HEK293 (cell line): ENCODE data around the gene LYZL6.
A peak's percentile ranks its signal among the peaks of the same experiment; 100 is the strongest.

Experiments used
- CTCF ChIA-PET: fragments of 350-600 bp; formaldehyde crosslinking; extraction: SDS; loops from one replicate; lab custom pipeline; 2021; ENCODE audit warnings: antibody characterized with exemption; lab: Yijun Ruan, JAX
- POLR2A ChIA-PET: fragments of 300-600 bp; formaldehyde crosslinking; extraction: SDS; loops from one replicate; lab custom pipeline; 2020; ENCODE audit warnings: antibody characterized with exemption, inconsistent platforms; lab: Yijun Ruan, JAX
- H3K27ac ChIP-seq: fragments of 200-500 bp; sonication (Bioruptor generic); 2 replicates; pipeline ENCODE4 v1.5.1; 2014; ENCODE audit warnings: low read depth, low read length, control low read depth, inconsistent platforms; ENCODE audit errors: extremely low read depth
- H3K36me3 ChIP-seq, 2 experiments: fragments of 200-500 bp in 1 of 2; sonication (Bioruptor generic) in 1 of 2; 1 replicate in 1 of 2; 2 replicates in 1 of 2; pipeline ENCODE4 v1.5.1; 2014 to 2017; ENCODE audit warnings: inconsistent platforms in 2 of 2, low read length in 2 of 2; ENCODE audit not compliant: control insufficient read depth in 2 of 2, insufficient read depth in 1 of 2
- H3K4me1 ChIP-seq: fragments of 200-500 bp; sonication (Bioruptor generic); 2 replicates; pipeline ENCODE4 v1.5.1; 2014; ENCODE audit warnings: mild to moderate bottlenecking, low read length, inconsistent platforms; ENCODE audit not compliant: control insufficient read depth, insufficient read depth
- H3K4me3 ChIP-seq: 2 replicates; pipeline ENCODE4 v1.5.1; 2011; ENCODE audit warnings: low read depth, mild to moderate bottlenecking, control low read depth, low read length, moderate library complexity
- H3K9me3 ChIP-seq: fragments of 200-500 bp; sonication (Bioruptor generic); 2 replicates; pipeline ENCODE4 v1.5.1; 2014; ENCODE audit warnings: low read depth, low read length, inconsistent platforms; ENCODE audit not compliant: control insufficient read depth, insufficient read depth
- GLIS1 ChIP-seq: fragments of 450-650 bp; formaldehyde crosslinking; IDR thresholded peaks from 2 replicates; pipeline ENCODE4 v1.5.1; 2016; ENCODE audit warnings: missing biosample characterization, missing genetic modification characterization
- KLF1 ChIP-seq: fragments of 450-650 bp; formaldehyde crosslinking; IDR thresholded peaks from 2 replicates; pipeline ENCODE4 v1.5.1; 2016; ENCODE audit warnings: missing biosample characterization, missing genetic modification characterization
- KLF10 ChIP-seq: fragments of 450-650 bp; IDR thresholded peaks from 2 replicates; pipeline ENCODE4 v1.5.1; 2018; ENCODE audit warnings: missing biosample characterization, mild to moderate bottlenecking, missing genetic modification characterization
- MYNN ChIP-seq: fragments of 450-650 bp; formaldehyde crosslinking; IDR thresholded peaks from 2 replicates; pipeline ENCODE4 v1.5.1; 2016; ENCODE audit warnings: missing biosample characterization, missing genetic modification characterization, borderline replicate concordance
- OSR2 ChIP-seq: fragments of 450-650 bp; formaldehyde crosslinking; IDR thresholded peaks from 2 replicates; pipeline ENCODE4 v1.5.1; 2016; ENCODE audit warnings: missing biosample characterization, missing genetic modification characterization
- SP7 ChIP-seq: fragments of 450-650 bp; formaldehyde crosslinking; IDR thresholded peaks from 2 replicates; pipeline ENCODE4 v1.5.1; 2016; ENCODE audit warnings: missing biosample characterization, missing genetic modification characterization
- YY2 ChIP-seq: fragments of 450-650 bp; formaldehyde crosslinking; IDR thresholded peaks from 2 replicates; pipeline ENCODE4 v1.5.1; 2016; ENCODE audit warnings: missing biosample characterization, missing genetic modification characterization
- ZBTB8A ChIP-seq: fragments of 450-650 bp; formaldehyde crosslinking; IDR thresholded peaks from 2 replicates; pipeline ENCODE4 v1.5.1; 2016; ENCODE audit warnings: missing biosample characterization, missing genetic modification characterization
- ZNF10 ChIP-seq: fragments of 450-650 bp; formaldehyde crosslinking; IDR thresholded peaks from 2 replicates; pipeline ENCODE4 v1.5.1; 2017; ENCODE audit warnings: missing biosample characterization, missing genetic modification characterization
- ZNF121 ChIP-seq: fragments of 450-650 bp; formaldehyde crosslinking; IDR thresholded peaks from 2 replicates; pipeline ENCODE4 v1.5.1; 2016; ENCODE audit warnings: missing biosample characterization, missing genetic modification characterization
- ZNF169 ChIP-seq: fragments of 450-650 bp; formaldehyde crosslinking; IDR thresholded peaks from 2 replicates; pipeline ENCODE4 v1.5.1; 2016; ENCODE audit warnings: missing biosample characterization, missing genetic modification characterization
- ZNF202 ChIP-seq: fragments of 450-650 bp; formaldehyde crosslinking; IDR thresholded peaks from 2 replicates; pipeline ENCODE4 v1.5.1; 2016; ENCODE audit warnings: missing biosample characterization, missing genetic modification characterization, borderline replicate concordance
- ZNF248 ChIP-seq: fragments of 450-650 bp; formaldehyde crosslinking; IDR thresholded peaks from 2 replicates; pipeline ENCODE4 v1.5.1; 2017; ENCODE audit warnings: missing biosample characterization, missing genetic modification characterization
- ZNF416 ChIP-seq: fragments of 450-650 bp; formaldehyde crosslinking; IDR thresholded peaks from 2 replicates; pipeline ENCODE4 v1.5.1; 2016; ENCODE audit warnings: missing biosample characterization, missing genetic modification characterization
- ZNF473 ChIP-seq: fragments of 450-650 bp; formaldehyde crosslinking; IDR thresholded peaks from 2 replicates; pipeline ENCODE4 v1.5.1; 2017; ENCODE audit warnings: missing biosample characterization, missing genetic modification characterization
- ZNF529 ChIP-seq: fragments of 450-650 bp; formaldehyde crosslinking; IDR thresholded peaks from 2 replicates; pipeline ENCODE4 v1.5.1; 2017; ENCODE audit warnings: missing genetic modification characterization, missing biosample characterization; ENCODE audit not compliant: insufficient replicate concordance
- ZNF544 ChIP-seq: fragments of 450-650 bp; formaldehyde crosslinking; IDR thresholded peaks from 2 replicates; pipeline ENCODE4 v1.5.0; 2017; ENCODE audit warnings: missing biosample characterization, missing genetic modification characterization
- ZNF610 ChIP-seq: fragments of 450-650 bp; formaldehyde crosslinking; IDR thresholded peaks from 2 replicates; pipeline ENCODE4 v1.5.1; 2016; ENCODE audit warnings: missing biosample characterization, missing genetic modification characterization, borderline replicate concordance
- ZNF664 ChIP-seq: fragments of 450-650 bp; formaldehyde crosslinking; IDR thresholded peaks from 2 replicates; pipeline ENCODE4 v1.5.1; 2016; ENCODE audit warnings: missing biosample characterization, missing genetic modification characterization
- ZNF747 ChIP-seq: fragments of 450-650 bp; formaldehyde crosslinking; IDR thresholded peaks from 2 replicates; pipeline ENCODE4 v1.5.1; 2016; ENCODE audit warnings: missing biosample characterization, missing genetic modification characterization
- ZNF76 ChIP-seq: fragments of 450-650 bp; formaldehyde crosslinking; IDR thresholded peaks from 2 replicates; pipeline ENCODE4; 2016; ENCODE audit warnings: low read depth, missing biosample characterization, missing genetic modification characterization, borderline replicate concordance
- ZNF792 ChIP-seq: fragments of 450-650 bp; formaldehyde crosslinking; IDR thresholded peaks from 2 replicates; pipeline ENCODE4 v1.5.1; 2016; ENCODE audit warnings: missing biosample characterization, missing genetic modification characterization
- TF ChIP-seq, protein P1 (sequence below): fragments of 450-650 bp; formaldehyde crosslinking; IDR thresholded peaks from 2 replicates; pipeline ENCODE4 v1.5.1; 2017; ENCODE audit warnings: missing biosample characterization, missing genetic modification characterization
- TF ChIP-seq, protein P2 (sequence below): fragments of 450-650 bp; formaldehyde crosslinking; IDR thresholded peaks from 2 replicates; pipeline ENCODE4 v1.5.1; 2016; ENCODE audit warnings: missing biosample characterization, missing genetic modification characterization
- TF ChIP-seq, protein P3 (sequence below): fragments of 450-650 bp; formaldehyde crosslinking; IDR thresholded peaks from 2 replicates; pipeline ENCODE4 v1.5.1; 2017; ENCODE audit warnings: missing biosample characterization, missing genetic modification characterization

Gene LYZL6

DNA sequence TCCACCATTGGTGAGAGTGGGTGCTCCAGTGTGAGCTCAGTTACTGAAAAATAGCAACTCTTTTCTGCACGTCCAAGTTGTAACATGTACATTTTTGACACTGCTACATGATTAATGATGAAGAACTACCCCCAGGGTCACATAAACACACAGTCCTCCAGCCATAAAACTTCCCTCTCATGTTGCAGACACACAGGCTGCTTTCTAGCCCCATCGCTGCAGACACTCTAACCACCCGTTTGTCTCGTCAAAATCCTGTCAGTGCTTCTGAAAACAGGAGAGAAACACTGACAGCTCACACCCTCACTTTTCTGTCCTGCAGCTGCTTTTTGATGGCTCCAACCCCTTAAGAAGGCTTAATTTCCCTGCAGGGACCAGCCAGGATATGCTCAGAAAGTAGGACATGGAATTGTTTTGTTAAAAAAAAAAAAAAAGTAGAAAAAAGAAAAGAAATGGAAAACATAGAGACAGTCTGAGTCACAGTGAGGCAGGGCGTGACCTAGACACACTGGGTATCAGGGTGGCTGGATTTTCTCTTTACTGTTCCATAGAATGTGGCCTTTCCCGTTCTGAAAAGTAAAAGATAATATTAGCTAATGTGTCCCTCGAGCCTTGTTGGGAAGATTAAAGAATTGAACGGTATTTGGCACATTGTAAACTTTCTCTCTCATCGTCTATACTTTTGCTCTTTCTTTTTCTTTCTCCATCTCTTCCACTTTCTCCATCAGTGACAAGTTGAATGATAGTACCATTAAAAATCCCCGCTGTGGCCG lies 42.6 kb downstream of the LYZL6 start (continued):
- TF ChIP-seq GLIS1 (tag by site-specific recombination): peak; percentile 92
- TF ChIP-seq MYNN (tag by site-specific recombination): no peak
- peak; percentile 58; the same call in 1 of the 2 replicates for TF ChIP-seq SP7
- no peak for TF ChIP-seq YY2 (tag by site-specific recombination)
- no peak for TF ChIP-seq KLF10
- TF ChIP-seq, protein P1, sequence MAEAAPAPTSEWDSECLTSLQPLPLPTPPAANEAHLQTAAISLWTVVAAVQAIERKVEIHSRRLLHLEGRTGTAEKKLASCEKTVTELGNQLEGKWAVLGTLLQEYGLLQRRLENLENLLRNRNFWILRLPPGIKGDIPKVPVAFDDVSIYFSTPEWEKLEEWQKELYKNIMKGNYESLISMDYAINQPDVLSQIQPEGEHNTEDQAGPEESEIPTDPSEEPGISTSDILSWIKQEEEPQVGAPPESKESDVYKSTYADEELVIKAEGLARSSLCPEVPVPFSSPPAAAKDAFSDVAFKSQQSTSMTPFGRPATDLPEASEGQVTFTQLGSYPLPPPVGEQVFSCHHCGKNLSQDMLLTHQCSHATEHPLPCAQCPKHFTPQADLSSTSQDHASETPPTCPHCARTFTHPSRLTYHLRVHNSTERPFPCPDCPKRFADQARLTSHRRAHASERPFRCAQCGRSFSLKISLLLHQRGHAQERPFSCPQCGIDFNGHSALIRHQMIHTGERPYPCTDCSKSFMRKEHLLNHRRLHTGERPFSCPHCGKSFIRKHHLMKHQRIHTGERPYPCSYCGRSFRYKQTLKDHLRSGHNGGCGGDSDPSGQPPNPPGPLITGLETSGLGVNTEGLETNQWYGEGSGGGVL (tag by site-specific recombination): no peak

DNA sequence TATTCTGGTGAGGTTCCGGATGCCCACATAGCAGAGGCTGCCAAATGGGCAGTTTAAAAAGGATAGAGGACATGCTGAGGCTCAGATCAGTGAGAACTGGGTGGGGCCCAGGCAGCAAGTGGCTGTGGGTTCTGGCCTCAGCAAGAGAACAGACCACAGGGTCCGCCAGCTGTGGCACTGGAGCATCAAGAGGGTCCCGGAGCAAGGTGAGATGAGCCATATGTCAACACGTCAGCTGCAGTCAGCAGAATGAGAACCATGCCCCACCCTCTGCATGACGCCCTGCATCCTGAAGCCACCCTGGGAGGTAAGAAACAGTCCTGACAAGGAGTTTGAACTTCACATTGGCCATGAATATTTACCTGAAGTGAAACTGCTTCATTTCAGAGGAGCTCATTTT lies 43.2 kb downstream of the LYZL6 start:
- Histone ChIP-seq H3K27ac (no peak overlapping the region; the same call in 1 of the 2 replicates), H3K9me3 (no peaks in the 10 kb centered on the region), H3K4me1 (peaks cover 9% of the 10 kb centered on the region), H3K4me3 (no peak overlapping the region), H3K36me3 (no peaks in the 10 kb centered on the region)
- ChIA-PET CTCF (no interaction called here), POLR2A (interaction anchor here (0.7 kb wide), 1 partner anchor 21 kb away, joined by 3 read pairs; no protein-coding TSS in a partner anchor)
- TF ChIP-seq OSR2 (tag by site-specific recombination) (no peak), ZNF202 (tag by site-specific recombination) (no peak)

DNA sequence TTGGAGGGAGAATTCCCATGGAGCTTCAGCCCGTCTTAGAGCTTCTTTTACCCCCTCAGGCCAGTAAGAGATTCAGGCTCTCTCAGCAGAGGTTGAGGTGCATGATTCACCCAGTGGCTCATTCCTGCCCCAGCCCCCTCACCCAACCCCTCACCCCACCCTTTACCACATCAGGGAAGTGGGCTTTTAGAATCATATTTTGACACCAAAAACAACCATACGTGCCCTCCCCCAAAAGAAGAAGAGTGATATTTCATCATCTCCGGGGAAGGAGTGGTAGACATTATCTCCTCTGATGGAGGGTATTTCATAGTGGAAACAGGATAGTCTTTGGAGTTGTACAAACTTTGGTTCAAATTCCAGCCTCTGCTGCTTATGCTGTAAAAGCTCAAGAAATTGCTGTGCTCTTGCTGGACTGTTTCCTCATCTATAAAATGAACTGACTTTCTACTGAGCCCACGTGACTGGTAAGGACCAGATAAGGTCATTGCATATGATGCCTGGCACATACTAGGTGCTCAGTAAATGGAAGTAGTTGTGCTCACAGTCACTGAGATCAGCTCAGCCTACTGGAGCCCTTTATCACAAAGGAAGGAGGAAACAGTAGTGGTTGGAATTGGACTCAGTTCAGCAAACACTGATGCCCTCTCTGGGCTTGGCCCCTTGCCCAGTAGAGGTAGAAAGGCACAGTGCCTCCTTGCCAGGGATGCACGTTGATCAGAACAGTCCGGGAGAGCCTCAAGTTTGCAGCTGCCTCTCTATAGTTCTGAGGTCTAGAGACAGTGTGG lies 45.0 kb downstream of the LYZL6 start:
- ChIA-PET CTCF (no interaction called here), POLR2A (interaction anchor here (1.1 kb wide), 1 partner anchor 42 kb away, joined by 3 read pairs; no protein-coding TSS in a partner anchor)
- Histone ChIP-seq H3K4me3 (no peak overlapping the region), H3K36me3 (no peaks in the 10 kb centered on the region), H3K9me3 (no peaks in the 10 kb centered on the region), H3K27ac (no peak overlapping the region), H3K4me1 (peaks cover 9% of the 10 kb centered on the region)
- TF ChIP-seq ZNF473 (tag by site-specific recombination) (no peak), ZNF202 (tag by site-specific recombination) (no peak), ZNF529 (no peak), ZNF121 (tag by site-specific recombination) (no peak), ZNF544 (tag by site-specific recombination) (no peak), ZNF747 (tag by site-specific recombination) (no peak), ZNF792 (tag by site-specific recombination) (no peak), GLIS1 (tag by site-specific recombination) (peak; percentile 76), ZNF416 (tag by site-specific recombination) (no peak), ZNF10 (no peak), ZNF610 (tag by site-specific recombination) (no peak), ZNF76 (tag by site-specific recombination) (no peak), ZNF169 (no peak), ZBTB8A (tag by site-specific recombination) (no peak), KLF1 (tag by site-specific recombination) (no peak), ZNF664 (tag by site-specific recombination) (peak; percentile 95), ZNF248 (no peak)
- TF ChIP-seq, protein P2, sequence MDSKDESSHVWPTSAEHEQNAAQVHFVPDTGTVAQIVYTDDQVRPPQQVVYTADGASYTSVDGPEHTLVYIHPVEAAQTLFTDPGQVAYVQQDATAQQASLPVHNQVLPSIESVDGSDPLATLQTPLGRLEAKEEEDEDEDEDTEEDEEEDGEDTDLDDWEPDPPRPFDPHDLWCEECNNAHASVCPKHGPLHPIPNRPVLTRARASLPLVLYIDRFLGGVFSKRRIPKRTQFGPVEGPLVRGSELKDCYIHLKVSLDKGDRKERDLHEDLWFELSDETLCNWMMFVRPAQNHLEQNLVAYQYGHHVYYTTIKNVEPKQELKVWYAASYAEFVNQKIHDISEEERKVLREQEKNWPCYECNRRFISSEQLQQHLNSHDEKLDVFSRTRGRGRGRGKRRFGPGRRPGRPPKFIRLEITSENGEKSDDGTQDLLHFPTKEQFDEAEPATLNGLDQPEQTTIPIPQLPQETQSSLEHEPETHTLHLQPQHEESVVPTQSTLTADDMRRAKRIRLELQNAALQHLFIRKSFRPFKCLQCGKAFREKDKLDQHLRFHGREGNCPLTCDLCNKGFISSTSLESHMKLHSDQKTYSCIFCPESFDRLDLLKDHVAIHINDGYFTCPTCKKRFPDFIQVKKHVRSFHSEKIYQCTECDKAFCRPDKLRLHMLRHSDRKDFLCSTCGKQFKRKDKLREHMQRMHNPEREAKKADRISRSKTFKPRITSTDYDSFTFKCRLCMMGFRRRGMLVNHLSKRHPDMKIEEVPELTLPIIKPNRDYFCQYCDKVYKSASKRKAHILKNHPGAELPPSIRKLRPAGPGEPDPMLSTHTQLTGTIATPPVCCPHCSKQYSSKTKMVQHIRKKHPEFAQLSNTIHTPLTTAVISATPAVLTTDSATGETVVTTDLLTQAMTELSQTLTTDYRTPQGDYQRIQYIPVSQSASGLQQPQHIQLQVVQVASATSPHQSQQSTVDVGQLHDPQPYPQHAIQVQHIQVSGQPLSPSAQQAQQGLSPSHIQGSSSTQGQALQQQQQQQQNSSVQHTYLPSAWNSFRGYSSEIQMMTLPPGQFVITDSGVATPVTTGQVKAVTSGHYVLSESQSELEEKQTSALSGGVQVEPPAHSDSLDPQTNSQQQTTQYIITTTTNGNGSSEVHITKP (tag by site-specific recombination): no peak
- TF ChIP-seq, protein P3, sequence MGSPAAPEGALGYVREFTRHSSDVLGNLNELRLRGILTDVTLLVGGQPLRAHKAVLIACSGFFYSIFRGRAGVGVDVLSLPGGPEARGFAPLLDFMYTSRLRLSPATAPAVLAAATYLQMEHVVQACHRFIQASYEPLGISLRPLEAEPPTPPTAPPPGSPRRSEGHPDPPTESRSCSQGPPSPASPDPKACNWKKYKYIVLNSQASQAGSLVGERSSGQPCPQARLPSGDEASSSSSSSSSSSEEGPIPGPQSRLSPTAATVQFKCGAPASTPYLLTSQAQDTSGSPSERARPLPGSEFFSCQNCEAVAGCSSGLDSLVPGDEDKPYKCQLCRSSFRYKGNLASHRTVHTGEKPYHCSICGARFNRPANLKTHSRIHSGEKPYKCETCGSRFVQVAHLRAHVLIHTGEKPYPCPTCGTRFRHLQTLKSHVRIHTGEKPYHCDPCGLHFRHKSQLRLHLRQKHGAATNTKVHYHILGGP (tag by site-specific recombination): no peak
